NCI-H510A treated with DMSO at 0.1 percent for 48 hours (cell line): ENCODE data around the gene ZNF598.

Experiments used
- DNase-seq: peaks from one replicate; lab custom pipeline; 2025; lab: John Stamatoyannopoulos, UW

Gene ZNF598

GRCh38 chr16:2009791-2010510 is at the start of gene ZNF598:
Gene ZNF598 (minus strand): TSS chr16:2009821.
- DNase-seq, result peak; percentile 47

GRCh38 chr16:2058872-2059271 is 49.3 kb upstream of the ZNF598 start:
- DNase-seq, result no peak

GRCh38 chr16:2058420-2058819 is 48.8 kb upstream of the ZNF598 start:
- DNase-seq, result no peak

GRCh38 chr16:2057438-2057837 is 47.8 kb upstream of the ZNF598 start:
- DNase-seq, result no peak

- DNase-seq, result peak; percentile 47
Measured at GRCh38 chr16:2056681-2057407, 47.2 kb upstream of the ZNF598 start.

GRCh38 chr16:2056077-2056476 is 46.5 kb upstream of the ZNF598 start:
- DNase-seq, result no peak

- peak; percentile 65 for DNase-seq
Measured at GRCh38 chr16:2054543-2055245, 45.1 kb upstream of the ZNF598 start.

- DNase-seq, result no peak
Measured at GRCh38 chr16:2053897-2054296, 44.3 kb upstream of the ZNF598 start.

GRCh38 chr16:2053211-2053610 is 43.6 kb upstream of the ZNF598 start:
- no peak for DNase-seq

GRCh38 chr16:2048116-2048543 is 38.5 kb upstream of the ZNF598 start:
- no peak for DNase-seq

GRCh38 chr16:2047330-2048115 is 37.9 kb upstream of the ZNF598 start, which contains the start of the genes NTHL1 and TSC2:
Gene NTHL1 (minus strand): TSS chr16:2047834. CDS start chr16:2047823, 11 bp downstream.
Gene TSC2 (plus strand): TSS chr16:2047985. CDS start chr16:2048616, 631 bp downstream.
- DNase-seq, result peak; percentile 84

GRCh38 chr16:2046893-2047329 is 37.3 kb upstream of the ZNF598 start:
- DNase-seq, result peak; percentile 50

GRCh38 chr16:2045965-2046892 is 36.6 kb upstream of the ZNF598 start:
- no peak for DNase-seq

- DNase-seq, result peak; percentile 9
Measured at GRCh38 chr16:2044541-2044940, 34.9 kb upstream of the ZNF598 start.

GRCh38 chr16:2043667-2044451 is 34.2 kb upstream of the ZNF598 start:
- DNase-seq, result peak; percentile 47

- peak; percentile 85 for DNase-seq
Measured at GRCh38 chr16:2042986-2043666, 33.5 kb upstream of the ZNF598 start.

- peak; percentile 88 for DNase-seq
Measured at GRCh38 chr16:2042171-2042985, 32.8 kb upstream of the ZNF598 start.

GRCh38 chr16:2040787-2041522 is 31.3 kb upstream of the ZNF598 start:
- no peak for DNase-seq
